Measurements from ENCODE around the gene TIMM10B.

TIMM10B gene

GRCh38 chr11:6498121-6498520, 16.8 kb downstream of the TIMM10B start:
- Histone ChIP-seq H2AK5ac (ENCODE audit: low read length) (no peak overlapping the region), H3K4ac (ENCODE audit: low read depth, low read length) (no peak overlapping the region), H2BK5ac (ENCODE audit: low read depth, low read length, poor library complexity) (no peak overlapping the region), H2AFZ (ENCODE audit: insufficient read depth, low read length, poor library complexity) (no peak overlapping the region), H3K18ac (ENCODE audit: low read length) (no peak overlapping the region), H3K9ac (ENCODE audit: low read length) (peak overlapping the region; percentile 25), H4K91ac (ENCODE audit: low read depth, low read length) (no peak overlapping the region), H3K36me3 (ENCODE audit: control insufficient read depth in 1 of 2, insufficient read depth in 2 of 2, low read length in 2 of 2) (peaks cover 17 to 23% of the 10 kb centered on the region in 2 experiments), H4K12ac (ENCODE audit: low read depth, low read length) (no peak overlapping the region), H2BK12ac (ENCODE audit: low read length) (no peak overlapping the region), H3K27ac (ENCODE audit: low read depth, low read length) (no peak overlapping the region), H3K27me3 (ENCODE audit: insufficient read depth, low read length) (no peaks in the 10 kb centered on the region), H3K4me3 (ENCODE audit: low read depth, low read length) (no peak overlapping the region), H3K14ac (ENCODE audit: low read length) (no peak overlapping the region), H3K79me1 (ENCODE audit: low read length) (no peaks in the 10 kb centered on the region), H4K8ac (ENCODE audit: low read depth, low read length) (no peak overlapping the region), H3K23ac (ENCODE audit: low read length) (no peak overlapping the region), H3K79me2 (ENCODE audit: control insufficient read depth, insufficient read depth, low read length, poor library complexity) (no peaks in the 10 kb centered on the region), H3K4me1 (ENCODE audit: control insufficient read depth in 1 of 2, insufficient read depth in 2 of 2, low read length in 2 of 2) (no peaks in the 10 kb centered on the region), H2BK120ac (ENCODE audit: insufficient read depth, low read length, poor library complexity) (no peak overlapping the region), H3K9me3 (ENCODE audit: insufficient read depth, low read depth, low read length) (no peaks in the 10 kb centered on the region), H3K4me2 (ENCODE audit: low read length) (no peak overlapping the region)
- WGBS (ENCODE audit: extremely low coverage, insufficient coverage, insufficient read length), result no CpG with 5 or more reads among the region's 7 CpGs
- no peak for DNase-seq

DNA sequence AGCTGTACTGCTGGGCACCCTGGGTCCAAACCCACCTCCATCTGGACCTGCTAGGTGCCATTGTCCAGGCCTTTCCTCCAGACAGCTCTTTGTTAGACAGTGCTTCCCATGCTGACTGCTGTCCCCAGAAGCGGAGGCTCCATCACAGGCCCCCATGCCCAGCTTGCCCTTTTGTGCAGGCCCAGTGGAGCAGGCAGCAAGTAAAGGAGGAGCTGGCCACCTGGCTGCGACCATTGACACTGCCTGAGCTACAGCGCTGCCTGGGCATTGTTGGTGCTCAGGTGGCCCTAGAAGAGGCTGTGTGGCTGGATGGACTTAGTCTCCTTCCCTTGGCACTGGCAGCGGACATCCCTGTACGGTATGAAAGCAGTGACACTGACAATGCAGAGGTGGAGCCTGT, 17.2 kb downstream of the TIMM10B start:
- DNase-seq, result no peak
- Histone ChIP-seq H2BK12ac (ENCODE audit: low read length) (no peak overlapping the region), H3K27ac (ENCODE audit: low read depth, low read length) (no peak overlapping the region), H3K79me2 (ENCODE audit: control insufficient read depth, insufficient read depth, low read length, poor library complexity) (no peaks in the 10 kb centered on the region), H3K4me3 (ENCODE audit: low read depth, low read length) (no peak overlapping the region), H3K23ac (ENCODE audit: low read length) (no peak overlapping the region), H3K4ac (ENCODE audit: low read depth, low read length) (no peak overlapping the region), H2AFZ (ENCODE audit: insufficient read depth, low read length, poor library complexity) (no peak overlapping the region), H3K27me3 (ENCODE audit: insufficient read depth, low read length) (no peaks in the 10 kb centered on the region), H2BK120ac (ENCODE audit: insufficient read depth, low read length, poor library complexity) (no peak overlapping the region), H3K4me2 (ENCODE audit: low read length) (no peak overlapping the region), H3K4me1 (ENCODE audit: control insufficient read depth in 1 of 2, insufficient read depth in 2 of 2, low read length in 2 of 2) (no peaks in the 10 kb centered on the region), H2AK5ac (ENCODE audit: low read length) (no peak overlapping the region), H4K8ac (ENCODE audit: low read depth, low read length) (no peak overlapping the region), H3K14ac (ENCODE audit: low read length) (no peak overlapping the region), H3K79me1 (ENCODE audit: low read length) (no peaks in the 10 kb centered on the region), H3K9me3 (ENCODE audit: insufficient read depth, low read depth, low read length) (no peaks in the 10 kb centered on the region), H4K12ac (ENCODE audit: low read depth, low read length) (no peak overlapping the region), H3K18ac (ENCODE audit: low read length) (no peak overlapping the region), H2BK5ac (ENCODE audit: low read depth, low read length, poor library complexity) (no peak overlapping the region), H3K9ac (ENCODE audit: low read length) (no peak overlapping the region), H3K36me3 (ENCODE audit: control insufficient read depth in 1 of 2, insufficient read depth in 2 of 2, low read length in 2 of 2) (peaks cover 18 to 23% of the 10 kb centered on the region in 2 experiments), H4K91ac (ENCODE audit: low read depth, low read length) (no peak overlapping the region)
- no CpG with 5 or more reads among the region's 5 CpGs for WGBS (ENCODE audit: extremely low coverage, insufficient coverage, insufficient read length)

GRCh38 chr11:6502382-6502781, 21.1 kb downstream of the TIMM10B start:
- Histone ChIP-seq H3K27ac (ENCODE audit: low read depth, low read length) (no peak overlapping the region), H3K4me1 (ENCODE audit: control insufficient read depth in 1 of 2, insufficient read depth in 2 of 2, low read length in 2 of 2) (no peaks in the 10 kb centered on the region), H2BK120ac (ENCODE audit: insufficient read depth, low read length, poor library complexity) (no peak overlapping the region), H3K18ac (ENCODE audit: low read length) (no peak overlapping the region), H3K14ac (ENCODE audit: low read length) (no peak overlapping the region), H4K12ac (ENCODE audit: low read depth, low read length) (no peak overlapping the region), H3K4me2 (ENCODE audit: low read length) (no peak overlapping the region), H3K36me3 (ENCODE audit: control insufficient read depth in 1 of 2, insufficient read depth in 2 of 2, low read length in 2 of 2) (peaks cover 19 to 22% of the 10 kb centered on the region in 2 experiments), H2BK12ac (ENCODE audit: low read length) (no peak overlapping the region), H2AK5ac (ENCODE audit: low read length) (no peak overlapping the region), H3K9ac (ENCODE audit: low read length) (no peak overlapping the region), H3K23ac (ENCODE audit: low read length) (no peak overlapping the region), H4K91ac (ENCODE audit: low read depth, low read length) (no peak overlapping the region), H4K8ac (ENCODE audit: low read depth, low read length) (no peak overlapping the region), H3K4me3 (ENCODE audit: low read depth, low read length) (no peak overlapping the region), H2AFZ (ENCODE audit: insufficient read depth, low read length, poor library complexity) (no peak overlapping the region), H3K9me3 (ENCODE audit: insufficient read depth, low read depth, low read length) (no peaks in the 10 kb centered on the region), H3K27me3 (ENCODE audit: insufficient read depth, low read length) (no peaks in the 10 kb centered on the region), H3K79me2 (ENCODE audit: control insufficient read depth, insufficient read depth, low read length, poor library complexity) (no peaks in the 10 kb centered on the region), H3K4ac (ENCODE audit: low read depth, low read length) (no peak overlapping the region), H3K79me1 (ENCODE audit: low read length) (no peaks in the 10 kb centered on the region), H2BK5ac (ENCODE audit: low read depth, low read length, poor library complexity) (no peak overlapping the region)
- no CpG with 5 or more reads among the region's 3 CpGs for WGBS (ENCODE audit: extremely low coverage, insufficient coverage, insufficient read length)
- no peak for DNase-seq

DNA sequence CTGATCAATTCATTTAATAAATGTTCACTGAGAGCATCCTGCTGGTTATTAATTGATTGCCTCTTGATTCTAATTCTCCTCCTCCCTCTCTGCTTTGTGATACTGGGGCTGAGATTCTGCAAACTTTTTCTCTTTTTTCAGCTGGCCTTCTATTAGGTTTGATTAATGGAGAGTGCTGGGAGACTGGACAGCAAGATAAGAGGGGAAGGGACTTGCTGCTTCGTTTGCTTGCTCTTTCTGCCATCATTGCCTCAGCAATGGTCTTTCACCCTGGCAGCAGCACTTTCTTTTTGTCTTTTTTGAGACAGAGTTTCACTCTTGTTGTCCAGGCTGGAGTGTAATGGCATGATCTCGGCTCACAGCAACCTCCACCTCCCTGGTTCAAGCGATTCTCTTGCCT, 22.9 kb downstream of the TIMM10B start:
- H3K27ac ChIP-seq (ENCODE audit: low read depth, low read length), result no peak overlapping the region
- H3K4me1 ChIP-seq (ENCODE audit: control insufficient read depth in 1 of 2, insufficient read depth in 2 of 2, low read length in 2 of 2), result no peaks in the 10 kb centered on the region
- H2BK12ac ChIP-seq (ENCODE audit: low read length), result no peak overlapping the region
- H3K36me3 ChIP-seq (ENCODE audit: control insufficient read depth in 1 of 2, insufficient read depth in 2 of 2, low read length in 2 of 2), result peaks cover 11% of the 10 kb centered on the region in 2 experiments
- no peak overlapping the region for H2AFZ ChIP-seq (ENCODE audit: insufficient read depth, low read length, poor library complexity)
- no peak overlapping the region for H2AK5ac ChIP-seq (ENCODE audit: low read length)
- H4K8ac ChIP-seq (ENCODE audit: low read depth, low read length), result no peak overlapping the region
- no peaks in the 10 kb centered on the region for H3K79me2 ChIP-seq (ENCODE audit: control insufficient read depth, insufficient read depth, low read length, poor library complexity)
- no peak overlapping the region for H3K4me3 ChIP-seq (ENCODE audit: low read depth, low read length)
- no peak overlapping the region for H4K12ac ChIP-seq (ENCODE audit: low read depth, low read length)
- H3K9ac ChIP-seq (ENCODE audit: low read length), result no peak overlapping the region
- no CpG with 5 or more reads among the region's 3 CpGs for WGBS (ENCODE audit: extremely low coverage, insufficient coverage, insufficient read length)
- H2BK120ac ChIP-seq (ENCODE audit: insufficient read depth, low read length, poor library complexity), result no peak overlapping the region
- no peak overlapping the region for H3K23ac ChIP-seq (ENCODE audit: low read length)
- no peak for DNase-seq
- H2BK5ac ChIP-seq (ENCODE audit: low read depth, low read length, poor library complexity), result no peak overlapping the region
- H3K14ac ChIP-seq (ENCODE audit: low read length), result no peak overlapping the region
- no peaks in the 10 kb centered on the region for H3K9me3 ChIP-seq (ENCODE audit: insufficient read depth, low read depth, low read length)
- no peak overlapping the region for H3K4ac ChIP-seq (ENCODE audit: low read depth, low read length)
- no peak overlapping the region for H3K4me2 ChIP-seq (ENCODE audit: low read length)
- no peak overlapping the region for H3K18ac ChIP-seq (ENCODE audit: low read length)
- no peaks in the 10 kb centered on the region for H3K27me3 ChIP-seq (ENCODE audit: insufficient read depth, low read length)
- no peak overlapping the region for H4K91ac ChIP-seq (ENCODE audit: low read depth, low read length)
- H3K79me1 ChIP-seq (ENCODE audit: low read length), result no peaks in the 10 kb centered on the region

Data from trophoblast cell (in vitro differentiated cells and primary cell).